HG03039 (cell line): ENCODE data around the gene C22orf39.
"Not testable (repeated sequence)": the region's sequence is repeated elsewhere in the genome, so short reads cannot be mapped to it uniquely, and the experiment has no call there.

ENCODE experiments used
- ATAC-seq: cut with Tn5 transposase; IDR thresholded peaks from one replicate; pipeline ENCODE4 v1.9.1; 2021; ENCODE audit warnings: mild to moderate bottlenecking, moderate library complexity; ENCODE audit not compliant: unreplicated experiment

The C22orf39 gene

GRCh38 chr22:19455033-19455432 lies 7.5 kb upstream of the C22orf39 start:
- no peak for ATAC-seq

- no peak for ATAC-seq
Measured at GRCh38 chr22:19454156-19454555, 6.6 kb upstream of the C22orf39 start.

- no peak for ATAC-seq
Measured at GRCh38 chr22:19453718-19454117, 6.2 kb upstream of the C22orf39 start.

GRCh38 chr22:19451570-19451969 lies 4.1 kb upstream of the C22orf39 start:
- ATAC-seq = no peak

GRCh38 chr22:19450363-19451175 lies 3.1 kb upstream of the C22orf39 start:
- no peak for ATAC-seq

- no peak for ATAC-seq
Measured at GRCh38 chr22:19449422-19449767, 1.9 kb upstream of the C22orf39 start.

- ATAC-seq = no peak
Measured at GRCh38 chr22:19448739-19449421, 1.4 kb upstream of the C22orf39 start.

- no peak for ATAC-seq
Measured at GRCh38 chr22:19448076-19448607, 631 bp upstream of the C22orf39 start.

GRCh38 chr22:19446603-19447329 lies 745 bp downstream of the C22orf39 start:
- ATAC-seq = no peak

GRCh38 chr22:19445279-19445982 lies 2.1 kb downstream of the C22orf39 start:
- not testable (repeated sequence) for ATAC-seq

- ATAC-seq = no peak
Measured at GRCh38 chr22:19443544-19444211, 3.8 kb downstream of the C22orf39 start.

GRCh38 chr22:19442166-19442565 lies 5.3 kb downstream of the C22orf39 start:
- ATAC-seq = no peak

GRCh38 chr22:19440411-19441195 lies 6.9 kb downstream of the C22orf39 start:
- no peak for ATAC-seq

- ATAC-seq = no peak
Measured at GRCh38 chr22:19438298-19438697, 9.2 kb downstream of the C22orf39 start.

- ATAC-seq = not testable (repeated sequence)
Measured at GRCh38 chr22:19436444-19437161, 10.9 kb downstream of the C22orf39 start.

- no peak for ATAC-seq
Measured at GRCh38 chr22:19434829-19435580, 12.5 kb downstream of the C22orf39 start.

- ATAC-seq = no peak
Measured at GRCh38 chr22:19434401-19434800, 13.1 kb downstream of the C22orf39 start.
